WI38 (cell line): Measurements from ENCODE around the gene TCAF1.

Experiments used
- H3K4me3 ChIP-seq: 2 replicates; pipeline ENCODE4 v1.5.1; 2011; ENCODE audit warnings: low read depth, mild to moderate bottlenecking, control low read depth, low read length
- TF ChIP-seq, protein P1 (sequence below): IDR thresholded peaks from 2 replicates; pipeline ENCODE4 v1.5.1; 2012; ENCODE audit warnings: low read depth, mild to moderate bottlenecking, control low read depth, low read length

Gene TCAF1

DNA sequence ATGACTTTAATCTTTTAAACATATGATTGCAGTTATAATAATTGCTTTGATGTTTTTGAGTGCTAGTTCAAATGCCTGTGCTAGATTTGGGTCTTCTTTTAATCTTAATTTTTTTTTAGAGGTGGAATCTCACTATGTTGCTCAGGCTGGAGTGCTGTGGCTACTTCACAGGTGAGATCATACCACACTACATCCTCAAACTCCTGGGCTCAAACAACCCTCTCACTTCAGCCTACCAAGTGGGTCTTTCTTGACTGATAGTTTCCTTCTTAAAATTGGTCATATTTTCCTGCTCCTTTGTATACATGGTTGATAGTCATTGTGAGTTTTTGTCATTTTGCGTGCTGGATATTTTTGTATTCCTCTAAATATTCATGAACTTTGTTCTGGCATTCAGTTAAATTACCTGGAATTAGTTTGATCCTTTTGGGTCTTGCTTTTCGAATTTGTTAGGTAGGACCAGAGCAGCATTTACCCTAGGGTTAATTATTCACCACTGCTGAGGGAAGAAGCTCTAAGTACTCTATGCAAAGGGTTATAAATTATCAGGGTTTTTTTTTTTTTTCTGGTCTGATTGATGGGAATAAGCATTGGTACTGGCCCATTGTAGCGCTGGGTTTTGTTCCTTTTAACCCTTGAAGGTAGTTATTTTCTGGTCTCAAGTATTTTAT, 12.1 kb upstream of the TCAF1 start:
- no peak overlapping the region for H3K4me3 ChIP-seq
- TF ChIP-seq, protein P1, sequence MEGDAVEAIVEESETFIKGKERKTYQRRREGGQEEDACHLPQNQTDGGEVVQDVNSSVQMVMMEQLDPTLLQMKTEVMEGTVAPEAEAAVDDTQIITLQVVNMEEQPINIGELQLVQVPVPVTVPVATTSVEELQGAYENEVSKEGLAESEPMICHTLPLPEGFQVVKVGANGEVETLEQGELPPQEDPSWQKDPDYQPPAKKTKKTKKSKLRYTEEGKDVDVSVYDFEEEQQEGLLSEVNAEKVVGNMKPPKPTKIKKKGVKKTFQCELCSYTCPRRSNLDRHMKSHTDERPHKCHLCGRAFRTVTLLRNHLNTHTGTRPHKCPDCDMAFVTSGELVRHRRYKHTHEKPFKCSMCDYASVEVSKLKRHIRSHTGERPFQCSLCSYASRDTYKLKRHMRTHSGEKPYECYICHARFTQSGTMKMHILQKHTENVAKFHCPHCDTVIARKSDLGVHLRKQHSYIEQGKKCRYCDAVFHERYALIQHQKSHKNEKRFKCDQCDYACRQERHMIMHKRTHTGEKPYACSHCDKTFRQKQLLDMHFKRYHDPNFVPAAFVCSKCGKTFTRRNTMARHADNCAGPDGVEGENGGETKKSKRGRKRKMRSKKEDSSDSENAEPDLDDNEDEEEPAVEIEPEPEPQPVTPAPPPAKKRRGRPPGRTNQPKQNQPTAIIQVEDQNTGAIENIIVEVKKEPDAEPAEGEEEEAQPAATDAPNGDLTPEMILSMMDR = no peak

DNA sequence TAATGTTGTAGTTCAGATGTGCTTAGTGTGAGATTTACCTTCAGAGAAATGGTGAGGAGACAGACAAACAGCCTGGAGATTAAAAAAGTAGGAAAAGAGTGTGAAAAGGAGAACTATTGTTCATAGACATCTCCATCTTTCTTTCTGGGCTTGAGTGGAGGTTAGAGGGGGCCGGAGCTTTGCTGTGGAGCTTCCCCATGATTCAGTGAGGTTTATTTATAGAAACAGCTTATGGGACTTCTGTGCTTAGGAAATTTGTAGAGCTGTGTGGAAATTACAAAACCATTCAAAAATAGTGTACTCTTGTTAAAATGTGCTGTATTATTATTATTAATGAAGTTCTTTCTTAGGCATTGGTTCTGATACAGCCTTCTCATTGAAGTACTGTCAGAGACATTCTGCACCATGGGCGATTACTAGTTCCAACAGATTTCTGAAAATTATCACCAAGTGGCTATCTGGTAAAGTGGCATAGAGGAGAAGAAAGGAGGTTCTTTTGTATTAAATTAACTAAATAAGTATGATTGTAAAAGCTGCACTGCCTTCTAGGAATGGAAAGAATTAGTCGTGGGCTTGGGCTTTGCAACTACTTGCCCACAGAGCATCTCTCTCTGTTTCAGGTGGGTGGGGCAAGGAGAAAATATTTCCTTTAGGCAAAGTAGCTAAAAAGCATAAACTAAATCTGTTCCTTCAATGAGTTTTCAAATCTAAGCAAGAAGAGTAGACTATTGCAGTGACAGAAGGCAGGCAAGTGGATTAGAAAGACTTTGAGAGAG, 8.7 kb upstream of the TCAF1 start:
- no peak overlapping the region for H3K4me3 ChIP-seq
- TF ChIP-seq, protein P1 = no peak

DNA sequence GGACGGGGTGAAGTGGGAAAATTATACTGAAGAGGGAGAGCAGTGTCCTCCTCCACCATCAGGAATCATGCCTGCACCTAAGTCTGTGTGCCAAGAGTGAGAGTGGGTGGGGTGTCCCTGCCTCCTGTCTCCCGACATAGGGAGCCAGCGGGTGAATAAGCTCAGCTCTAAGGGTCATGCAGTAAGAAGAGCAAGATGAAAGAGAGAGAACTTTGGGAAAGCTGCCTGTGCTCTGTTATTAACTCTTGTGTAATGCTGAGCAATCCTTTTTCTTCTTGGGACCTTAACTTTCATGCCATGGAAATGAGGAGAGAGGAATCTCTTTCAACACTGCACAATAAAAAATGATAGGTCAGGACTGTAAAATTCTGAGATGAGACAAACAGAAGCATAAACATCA, 7.9 kb upstream of the TCAF1 start:
- TF ChIP-seq, protein P1 = no peak
- H3K4me3 ChIP-seq = no peak overlapping the region

- TF ChIP-seq, protein P1 = no peak
- no peak overlapping the region for H3K4me3 ChIP-seq
Measured at GRCh38 chr7:143908120-143908519, 6.1 kb upstream of the TCAF1 start.

- TF ChIP-seq, protein P1 = no peak
- H3K4me3 ChIP-seq = no peak overlapping the region
Measured at GRCh38 chr7:143906895-143907294, 4.9 kb upstream of the TCAF1 start.

DNA sequence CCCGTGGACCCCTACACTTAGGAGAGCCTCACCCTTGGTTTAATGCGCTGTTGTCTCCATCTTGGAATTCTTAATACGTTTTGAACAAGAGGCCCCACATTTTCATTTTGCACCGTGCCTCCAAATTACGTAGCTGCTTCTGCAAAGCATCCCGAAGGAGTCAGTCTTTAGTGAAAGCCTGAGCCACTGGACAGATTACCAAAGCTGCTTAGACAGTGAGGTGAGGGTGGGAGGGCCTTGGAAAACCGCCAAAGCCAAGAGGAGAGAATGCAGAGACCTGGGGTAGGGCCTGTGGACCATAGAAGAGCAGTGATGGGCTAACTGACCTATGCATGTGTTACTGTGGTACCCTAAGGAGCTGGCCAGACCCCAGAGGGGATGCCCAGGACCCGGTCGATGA, 4.2 kb upstream of the TCAF1 start:
- TF ChIP-seq, protein P1 = no peak

DNA sequence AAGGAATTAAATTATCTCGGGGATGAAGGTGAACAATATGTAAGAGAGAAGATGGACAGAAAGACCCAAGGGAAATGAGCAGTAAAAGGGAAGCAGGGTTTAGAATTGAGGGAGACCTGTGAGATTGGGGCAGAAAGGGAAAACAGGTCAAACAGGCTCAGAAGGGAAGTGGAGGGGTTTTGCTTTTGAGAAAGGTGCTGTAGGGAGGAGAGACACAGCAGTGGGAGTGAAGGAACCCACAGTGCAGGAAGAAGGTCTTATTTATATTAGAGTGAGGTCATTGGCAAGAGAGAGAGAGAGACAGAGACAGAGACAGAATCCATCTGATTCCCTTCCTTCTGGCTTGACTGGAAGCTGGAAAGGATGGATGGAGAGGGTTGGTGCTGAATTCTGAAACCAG, 3.5 kb upstream of the TCAF1 start:
- no peak overlapping the region for H3K4me3 ChIP-seq
- TF ChIP-seq, protein P1 = no peak

More for the DNA sequence above, 4.2 kb upstream of the TCAF1 start:
- H3K4me3 ChIP-seq = no peak overlapping the region
